ENCODE results near the gene TP53I11. TPM values are rescaled to one million over a fixed set of nuclear protein-coding genes. Genes with fewer than 3 reads are reported as not detected.

Gene TP53I11
- total and polyA plus RNA-seq, 2 experiments from 2014 or later: 23.5 to 43.9 TPM

DNA sequence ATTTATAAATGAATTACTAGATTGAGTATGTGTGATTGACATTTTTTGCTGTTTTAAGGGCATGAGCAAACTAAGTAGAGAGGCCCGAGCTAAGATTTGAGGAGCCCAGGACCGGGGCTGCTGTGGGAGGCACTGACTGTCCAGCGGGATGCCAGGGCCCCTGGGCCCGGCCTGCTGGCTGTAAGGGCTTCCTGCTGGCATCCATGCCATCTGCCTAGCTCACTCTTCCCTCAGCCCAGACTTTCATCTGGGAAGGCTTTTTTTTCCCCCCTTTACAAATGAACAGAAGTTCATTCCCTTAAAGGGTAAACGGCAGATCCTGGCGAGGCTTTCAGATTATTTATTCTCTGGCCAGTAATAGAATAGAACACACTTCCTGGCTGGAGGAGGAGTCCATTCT, 16.0 kb upstream of the TP53I11 start:
- H4K20me1 ChIP-seq (replicated peaks; ENCODE audit: insufficient read depth): no peaks in the 10 kb centered on the region
- TF ChIP-seq EZH2 (IDR thresholded peaks at IDR 0.05; ENCODE audit: low read depth, unreplicated experiment) (no peak), EZH2phosphoT487 (IDR thresholded peaks at IDR 0.05; ENCODE audit: unreplicated experiment) (no peak), JUNB (IDR thresholded peaks at IDR 0.05; ENCODE audit: unreplicated experiment) (no peak), ETS1 (IDR thresholded peaks at IDR 0.05) (no peak), CTCF (conservative IDR thresholded peaks at IDR 0.05; ENCODE audit: low read depth in 2 of 2) (no peak), CREB1 (CRISPR knock-in tag; IDR thresholded peaks at IDR 0.05; ENCODE audit: low read depth) (no peak), ZNF331 (CRISPR knock-in tag; IDR thresholded peaks at IDR 0.05; ENCODE audit: low read depth) (no peak), ZNF114 (CRISPR knock-in tag; IDR thresholded peaks at IDR 0.05) (no peak), POLR2AphosphoS5 (IDR thresholded peaks at IDR 0.05; ENCODE audit: low read depth) (no peak), STAT1 (IDR thresholded peaks at IDR 0.05; ENCODE audit: unreplicated experiment) (no peak), NANOG (IDR thresholded peaks at IDR 0.05; ENCODE audit: borderline replicate concordance) (no peak), REST (IDR thresholded peaks at IDR 0.05; ENCODE audit: unreplicated experiment) (no peak)
- TF ChIP-seq, protein P1, sequence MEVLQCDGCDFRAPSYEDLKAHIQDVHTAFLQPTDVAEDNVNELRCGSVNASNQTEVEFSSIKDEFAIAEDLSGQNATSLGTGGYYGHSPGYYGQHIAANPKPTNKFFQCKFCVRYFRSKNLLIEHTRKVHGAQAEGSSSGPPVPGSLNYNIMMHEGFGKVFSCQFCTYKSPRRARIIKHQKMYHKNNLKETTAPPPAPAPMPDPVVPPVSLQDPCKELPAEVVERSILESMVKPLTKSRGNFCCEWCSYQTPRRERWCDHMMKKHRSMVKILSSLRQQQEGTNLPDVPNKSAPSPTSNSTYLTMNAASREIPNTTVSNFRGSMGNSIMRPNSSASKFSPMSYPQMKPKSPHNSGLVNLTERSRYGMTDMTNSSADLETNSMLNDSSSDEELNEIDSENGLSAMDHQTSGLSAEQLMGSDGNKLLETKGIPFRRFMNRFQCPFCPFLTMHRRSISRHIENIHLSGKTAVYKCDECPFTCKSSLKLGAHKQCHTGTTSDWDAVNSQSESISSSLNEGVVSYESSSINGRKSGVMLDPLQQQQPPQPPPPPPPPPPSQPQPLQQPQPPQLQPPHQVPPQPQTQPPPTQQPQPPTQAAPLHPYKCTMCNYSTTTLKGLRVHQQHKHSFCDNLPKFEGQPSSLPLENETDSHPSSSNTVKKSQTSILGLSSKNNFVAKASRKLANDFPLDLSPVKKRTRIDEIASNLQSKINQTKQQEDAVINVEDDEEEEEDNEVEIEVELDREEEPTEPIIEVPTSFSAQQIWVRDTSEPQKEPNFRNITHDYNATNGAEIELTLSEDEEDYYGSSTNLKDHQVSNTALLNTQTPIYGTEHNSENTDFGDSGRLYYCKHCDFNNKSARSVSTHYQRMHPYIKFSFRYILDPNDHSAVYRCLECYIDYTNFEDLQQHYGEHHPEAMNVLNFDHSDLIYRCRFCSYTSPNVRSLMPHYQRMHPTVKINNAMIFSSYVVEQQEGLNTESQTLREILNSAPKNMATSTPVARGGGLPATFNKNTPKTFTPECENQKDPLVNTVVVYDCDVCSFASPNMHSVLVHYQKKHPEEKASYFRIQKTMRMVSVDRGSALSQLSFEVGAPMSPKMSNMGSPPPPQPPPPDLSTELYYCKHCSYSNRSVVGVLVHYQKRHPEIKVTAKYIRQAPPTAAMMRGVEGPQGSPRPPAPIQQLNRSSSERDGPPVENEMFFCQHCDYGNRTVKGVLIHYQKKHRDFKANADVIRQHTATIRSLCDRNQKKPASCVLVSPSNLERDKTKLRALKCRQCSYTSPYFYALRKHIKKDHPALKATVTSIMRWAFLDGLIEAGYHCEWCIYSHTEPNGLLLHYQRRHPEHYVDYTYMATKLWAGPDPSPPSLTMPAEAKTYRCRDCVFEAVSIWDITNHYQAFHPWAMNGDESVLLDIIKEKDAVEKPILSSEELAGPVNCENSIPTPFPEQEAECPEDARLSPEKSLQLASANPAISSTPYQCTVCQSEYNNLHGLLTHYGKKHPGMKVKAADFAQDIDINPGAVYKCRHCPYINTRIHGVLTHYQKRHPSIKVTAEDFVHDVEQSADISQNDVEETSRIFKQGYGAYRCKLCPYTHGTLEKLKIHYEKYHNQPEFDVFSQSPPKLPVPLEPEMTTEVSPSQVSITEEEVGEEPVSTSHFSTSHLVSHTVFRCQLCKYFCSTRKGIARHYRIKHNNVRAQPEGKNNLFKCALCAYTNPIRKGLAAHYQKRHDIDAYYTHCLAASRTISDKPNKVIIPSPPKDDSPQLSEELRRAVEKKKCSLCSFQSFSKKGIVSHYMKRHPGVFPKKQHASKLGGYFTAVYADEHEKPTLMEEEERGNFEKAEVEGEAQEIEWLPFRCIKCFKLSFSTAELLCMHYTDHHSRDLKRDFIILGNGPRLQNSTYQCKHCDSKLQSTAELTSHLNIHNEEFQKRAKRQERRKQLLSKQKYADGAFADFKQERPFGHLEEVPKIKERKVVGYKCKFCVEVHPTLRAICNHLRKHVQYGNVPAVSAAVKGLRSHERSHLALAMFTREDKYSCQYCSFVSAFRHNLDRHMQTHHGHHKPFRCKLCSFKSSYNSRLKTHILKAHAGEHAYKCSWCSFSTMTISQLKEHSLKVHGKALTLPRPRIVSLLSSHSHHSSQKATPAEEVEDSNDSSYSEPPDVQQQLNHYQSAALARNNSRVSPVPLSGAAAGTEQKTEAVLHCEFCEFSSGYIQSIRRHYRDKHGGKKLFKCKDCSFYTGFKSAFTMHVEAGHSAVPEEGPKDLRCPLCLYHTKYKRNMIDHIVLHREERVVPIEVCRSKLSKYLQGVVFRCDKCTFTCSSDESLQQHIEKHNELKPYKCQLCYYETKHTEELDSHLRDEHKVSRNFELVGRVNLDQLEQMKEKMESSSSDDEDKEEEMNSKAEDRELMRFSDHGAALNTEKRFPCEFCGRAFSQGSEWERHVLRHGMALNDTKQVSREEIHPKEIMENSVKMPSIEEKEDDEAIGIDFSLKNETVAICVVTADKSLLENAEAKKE (CRISPR knock-in tag; IDR thresholded peaks at IDR 0.05): no peak
- no peak overlapping the region for H3K27ac Mint-ChIP-seq

More for the DNA sequence above, 16.0 kb upstream of the TP53I11 start:
- Mint-ChIP-seq H3K9me3 (no peaks in the 10 kb centered on the region), H3K27me3 (ENCODE audit: insufficient read depth, low read depth, poor library complexity) (peaks cover 14% of the 10 kb centered on the region), H3K36me3 (ENCODE audit: low read depth) (no peaks in the 10 kb centered on the region), H3K4me1 (peaks cover 27% of the 10 kb centered on the region), H3K4me3 (no peak overlapping the region)
- no peak overlapping the region for H3K27ac ChIP-seq (ENCODE audit: low read depth)
- H3K27me3 ChIP-seq (ENCODE audit: insufficient read depth): no peaks in the 10 kb centered on the region
- H3K4me1 ChIP-seq (ENCODE audit: insufficient read depth): peaks cover 34% of the 10 kb centered on the region
- DNase-seq (ENCODE audit: low spot score) (no peak), ATAC-seq (no peak)
- H3K4me3 ChIP-seq: no peak overlapping the region
- peaks cover 8% of the 10 kb centered on the region for H3F3A ChIP-seq (replicated peaks; ENCODE audit: low read depth)
- H3K9me2 ChIP-seq (ENCODE audit: insufficient read depth): no peaks in the 10 kb centered on the region
- no peak overlapping the region for H2AFZ ChIP-seq
- H3K79me2 ChIP-seq (replicated peaks; ENCODE audit: insufficient read depth): no peaks in the 10 kb centered on the region
- no peak overlapping the region for H3K4me2 ChIP-seq
- no peaks in the 10 kb centered on the region for H3K36me3 ChIP-seq (ENCODE audit: insufficient read depth)

Data from GM23338 (cell line).